ENCODE data around the gene THOC7.

THOC7 gene

DNA sequence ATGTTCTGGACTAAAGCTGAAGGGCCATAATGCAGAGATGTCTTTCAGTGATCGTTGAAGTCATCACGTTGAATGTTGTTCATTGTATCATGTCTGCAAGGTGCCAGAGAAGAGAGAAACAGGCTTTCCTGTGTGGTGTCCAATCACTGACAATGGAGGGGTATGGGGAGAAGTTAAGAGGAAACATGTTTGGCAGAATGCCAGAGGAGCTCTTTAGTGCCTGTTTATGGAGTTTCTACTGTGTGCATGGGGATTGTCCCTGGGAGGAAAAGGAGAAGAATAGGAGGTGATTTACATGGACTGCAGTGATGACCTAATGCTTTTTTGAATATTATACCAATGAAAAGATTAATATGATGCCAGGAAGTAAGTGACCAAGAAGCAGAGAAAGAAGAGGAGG is 36.9 kb upstream of the THOC7 start:
- H3K36me3 Mint-ChIP-seq (ENCODE audit: low read depth) = peaks cover 45% of the 10 kb centered on the region
- no peak overlapping the region for H3K27ac Mint-ChIP-seq
- H3K4me3 Mint-ChIP-seq = no peak overlapping the region
- H3K4me1 Mint-ChIP-seq = peaks cover 5% of the 10 kb centered on the region
- no peaks in the 10 kb centered on the region for H3K9me3 Mint-ChIP-seq
- TF ChIP-seq, protein P1, sequence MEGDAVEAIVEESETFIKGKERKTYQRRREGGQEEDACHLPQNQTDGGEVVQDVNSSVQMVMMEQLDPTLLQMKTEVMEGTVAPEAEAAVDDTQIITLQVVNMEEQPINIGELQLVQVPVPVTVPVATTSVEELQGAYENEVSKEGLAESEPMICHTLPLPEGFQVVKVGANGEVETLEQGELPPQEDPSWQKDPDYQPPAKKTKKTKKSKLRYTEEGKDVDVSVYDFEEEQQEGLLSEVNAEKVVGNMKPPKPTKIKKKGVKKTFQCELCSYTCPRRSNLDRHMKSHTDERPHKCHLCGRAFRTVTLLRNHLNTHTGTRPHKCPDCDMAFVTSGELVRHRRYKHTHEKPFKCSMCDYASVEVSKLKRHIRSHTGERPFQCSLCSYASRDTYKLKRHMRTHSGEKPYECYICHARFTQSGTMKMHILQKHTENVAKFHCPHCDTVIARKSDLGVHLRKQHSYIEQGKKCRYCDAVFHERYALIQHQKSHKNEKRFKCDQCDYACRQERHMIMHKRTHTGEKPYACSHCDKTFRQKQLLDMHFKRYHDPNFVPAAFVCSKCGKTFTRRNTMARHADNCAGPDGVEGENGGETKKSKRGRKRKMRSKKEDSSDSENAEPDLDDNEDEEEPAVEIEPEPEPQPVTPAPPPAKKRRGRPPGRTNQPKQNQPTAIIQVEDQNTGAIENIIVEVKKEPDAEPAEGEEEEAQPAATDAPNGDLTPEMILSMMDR (IDR thresholded peaks at IDR 0.05) = no peak
- H3K27me3 Mint-ChIP-seq (ENCODE audit: low read depth, poor library complexity) = peaks cover 3% of the 10 kb centered on the region
- no peak for DNase-seq

DNA sequence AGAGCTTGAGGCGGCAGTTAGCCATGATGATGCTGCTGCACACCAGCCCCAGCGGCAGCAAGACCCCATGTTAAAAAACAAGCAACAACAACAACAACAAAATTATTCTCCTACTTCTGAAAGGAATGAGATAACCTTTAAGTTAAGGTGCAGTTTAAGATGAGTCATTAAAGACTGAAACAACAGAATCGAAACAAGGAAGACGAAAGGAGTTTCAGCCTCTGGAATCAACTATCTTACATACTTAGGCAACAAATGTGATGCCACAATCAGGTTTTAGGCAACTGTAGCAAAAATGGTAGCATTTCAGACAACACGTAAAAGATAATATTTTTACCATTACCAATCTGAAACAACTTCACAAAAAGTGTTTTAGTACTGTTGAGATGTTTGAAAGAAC is 36.4 kb upstream of the THOC7 start:
- Mint-ChIP-seq H3K9me3 (no peaks in the 10 kb centered on the region), H3K27me3 (ENCODE audit: low read depth, poor library complexity) (peaks cover 3% of the 10 kb centered on the region), H3K4me3 (no peak overlapping the region), H3K4me1 (peaks cover 9% of the 10 kb centered on the region), H3K27ac (no peak overlapping the region), H3K36me3 (ENCODE audit: low read depth) (peaks cover 45% of the 10 kb centered on the region)
- TF ChIP-seq, protein P1 (IDR thresholded peaks at IDR 0.05) = no peak
- DNase-seq = no peak

DNA sequence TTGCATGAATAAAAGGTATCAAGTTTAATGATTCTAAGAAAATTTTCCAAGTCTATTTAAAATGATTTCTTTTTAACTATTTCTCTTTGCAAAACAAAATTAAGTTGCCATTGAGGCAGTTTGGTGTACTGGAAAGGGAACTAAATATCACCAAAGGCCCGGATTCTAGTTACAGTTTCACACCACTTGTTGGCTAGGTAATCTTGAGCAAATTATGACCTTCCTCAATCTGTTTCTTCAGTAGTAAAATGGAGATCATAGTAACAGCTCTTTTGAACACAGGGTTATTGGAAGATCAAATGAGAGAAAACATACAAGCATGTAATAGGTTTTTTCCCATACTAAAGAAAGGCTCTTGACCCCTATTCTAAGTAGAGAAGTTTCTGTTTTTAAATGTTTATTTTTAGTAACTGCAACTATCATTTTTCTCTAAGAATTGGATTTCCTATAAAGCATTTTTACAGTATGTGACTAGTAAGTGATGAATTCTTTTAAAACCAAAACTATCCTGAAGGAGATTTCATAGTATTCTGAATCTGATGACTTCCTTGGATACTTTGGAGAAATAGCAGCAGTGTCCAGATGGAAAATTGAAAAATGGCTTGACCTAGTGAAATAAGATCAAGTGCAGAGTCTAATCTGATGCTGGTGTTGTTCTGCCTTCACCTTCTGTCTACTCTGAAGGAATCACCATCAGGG is 32.9 kb upstream of the THOC7 start:
- Mint-ChIP-seq H3K36me3 (ENCODE audit: low read depth) (peaks cover 27% of the 10 kb centered on the region), H3K9me3 (no peaks in the 10 kb centered on the region), H3K27me3 (ENCODE audit: low read depth, poor library complexity) (no peaks in the 10 kb centered on the region), H3K4me3 (no peak overlapping the region), H3K4me1 (peaks cover 14% of the 10 kb centered on the region), H3K27ac (no peak overlapping the region)
- TF ChIP-seq, protein P1 (IDR thresholded peaks at IDR 0.05) = no peak
- no peak for DNase-seq

DNA sequence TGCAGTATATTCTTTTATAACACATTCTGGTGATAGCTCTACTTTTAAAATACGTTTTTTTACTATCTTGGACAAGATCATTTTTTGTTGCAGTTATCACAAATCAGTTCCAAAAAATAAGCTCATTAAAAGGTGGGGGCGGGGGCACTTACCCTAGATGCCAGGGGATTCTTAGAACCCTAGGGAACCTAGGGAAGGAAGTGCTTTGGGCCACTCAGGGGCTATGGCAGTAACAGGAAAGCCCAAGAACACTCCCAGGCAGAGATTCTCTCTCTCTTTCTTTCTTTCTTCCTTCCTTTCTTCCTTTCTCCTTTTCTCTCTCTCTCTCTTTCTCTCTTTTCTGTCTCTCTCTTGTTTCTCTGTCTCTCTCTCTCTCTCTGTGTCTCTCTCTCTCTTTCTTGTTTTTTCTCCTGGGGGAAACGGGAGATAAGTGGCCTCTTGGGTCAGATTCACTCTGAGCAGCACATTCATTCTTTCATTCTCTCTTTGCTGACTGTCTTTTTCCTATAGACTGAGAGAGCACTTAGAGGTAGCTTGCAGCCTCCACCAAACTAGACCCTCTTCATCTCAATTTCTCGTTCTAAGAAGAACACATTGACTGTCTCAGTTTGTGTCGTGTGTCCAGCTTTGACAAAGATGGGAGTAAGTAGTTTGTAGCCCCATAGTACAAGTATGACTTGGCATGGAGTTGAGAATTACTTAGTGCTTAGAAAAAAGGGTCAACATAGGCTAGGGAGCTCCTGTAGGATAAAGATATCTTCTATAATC is 32.0 kb upstream of the THOC7 start:
- DNase-seq = no peak
- H3K4me3 Mint-ChIP-seq = no peak overlapping the region
- peak overlapping the region; percentile 50 for H3K27ac Mint-ChIP-seq
- TF ChIP-seq, protein P1 (IDR thresholded peaks at IDR 0.05) = no peak
- H3K36me3 Mint-ChIP-seq (ENCODE audit: low read depth) = peaks cover 23% of the 10 kb centered on the region
- H3K4me1 Mint-ChIP-seq = peaks cover 14% of the 10 kb centered on the region
- H3K9me3 Mint-ChIP-seq = no peaks in the 10 kb centered on the region
- H3K27me3 Mint-ChIP-seq (ENCODE audit: low read depth, poor library complexity) = no peaks in the 10 kb centered on the region

DNA sequence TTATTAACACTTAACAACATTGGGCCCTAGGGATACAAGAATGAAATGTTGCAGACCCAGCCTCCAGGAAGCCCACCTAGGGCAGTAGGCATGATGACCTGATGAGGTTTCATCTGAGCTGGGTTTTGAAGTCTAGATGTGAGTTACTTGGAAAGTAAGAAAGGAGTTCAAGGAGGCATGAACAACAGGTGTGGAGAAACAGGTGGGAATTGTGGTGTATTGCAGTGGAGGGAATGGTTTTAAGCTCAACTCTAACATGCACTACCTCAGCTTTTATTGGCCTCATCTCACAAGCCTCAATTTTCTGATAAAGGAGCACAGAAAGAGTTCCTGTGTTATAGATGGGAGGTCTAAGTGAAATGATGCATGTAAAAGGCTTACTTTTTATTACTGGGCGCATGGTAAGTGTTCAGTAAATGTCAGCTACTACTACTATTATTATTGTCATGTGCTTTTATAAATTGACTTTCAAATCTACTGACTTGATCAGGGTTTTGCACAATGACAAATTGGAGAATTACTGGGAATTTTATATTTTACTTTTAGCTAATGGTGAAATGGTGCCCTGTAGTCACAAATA is 29.3 kb upstream of the THOC7 start:
- peaks cover 5% of the 10 kb centered on the region for H3K36me3 Mint-ChIP-seq (ENCODE audit: low read depth)
- no peak overlapping the region for H3K27ac Mint-ChIP-seq
- peaks cover 14% of the 10 kb centered on the region for H3K4me1 Mint-ChIP-seq
- H3K27me3 Mint-ChIP-seq (ENCODE audit: low read depth, poor library complexity) = no peaks in the 10 kb centered on the region
- no peak for DNase-seq
- H3K4me3 Mint-ChIP-seq = no peak overlapping the region
- H3K9me3 Mint-ChIP-seq = no peaks in the 10 kb centered on the region
- TF ChIP-seq, protein P1 (IDR thresholded peaks at IDR 0.05) = no peak
